Ectodermal cell (in vitro differentiated cells): ENCODE data around the gene DUS4L.

ENCODE experiments used
- H3K27ac ChIP-seq: 2 replicates; pipeline ENCODE4 v1.7.0; 2013; ENCODE audit warnings: mild to moderate bottlenecking, low read depth, low read length; ENCODE audit not compliant: insufficient read depth, poor library complexity, severe bottlenecking
- H3K27me3 ChIP-seq: 2 replicates; pipeline ENCODE4 v1.7.0; 2013; ENCODE audit warnings: mild to moderate bottlenecking, low read length; ENCODE audit not compliant: insufficient read depth, control insufficient read depth, poor library complexity, severe bottlenecking
- H3K36me3 ChIP-seq: one replicate; pipeline ENCODE4 v1.7.0; 2013; ENCODE audit warnings: low read length; ENCODE audit not compliant: control insufficient read depth, insufficient read depth
- H3K4me1 ChIP-seq: one replicate; pipeline ENCODE4 v1.7.0; 2013; ENCODE audit warnings: low read length; ENCODE audit not compliant: control insufficient read depth, insufficient read depth
- H3K4me3 ChIP-seq: 2 replicates; pipeline ENCODE4 v1.7.0; 2013; ENCODE audit warnings: low read depth, low read length, control low read depth; ENCODE audit not compliant: insufficient read depth
- H3K9me3 ChIP-seq: 2 replicates; pipeline ENCODE4 v1.7.0; 2013; ENCODE audit warnings: mild to moderate bottlenecking, low read length, moderate library complexity; ENCODE audit not compliant: control insufficient read depth
- WGBS, 2 experiments: methylation state at CpG; one replicate each; pipeline ENCODE4 v1.1.7; 2013; ENCODE audit warnings: missing lambda C conversion rate in 2 of 2; 5-methylcytosine and 5-hydroxymethylcytosine counted together

The DUS4L gene

GRCh38 chr7:107551936-107552335, 11.8 kb upstream of the DUS4L start:
- H3K27me3 ChIP-seq, result no peaks in the 10 kb centered on the region
- no peaks in the 10 kb centered on the region for H3K9me3 ChIP-seq
- H3K4me1 ChIP-seq, result no peaks in the 10 kb centered on the region
- no peak overlapping the region for H3K27ac ChIP-seq
- no peak overlapping the region for H3K4me3 ChIP-seq
- H3K36me3 ChIP-seq, result no peaks in the 10 kb centered on the region
- 85 to 95% methylated on average over 1 of the region's 1 CpG for WGBS, 2 experiments

GRCh38 chr7:107555893-107556292, 7.9 kb upstream of the DUS4L start:
- Histone ChIP-seq H3K4me3 (no peak overlapping the region), H3K36me3 (no peaks in the 10 kb centered on the region), H3K9me3 (no peaks in the 10 kb centered on the region), H3K27ac (no peak overlapping the region), H3K27me3 (no peaks in the 10 kb centered on the region), H3K4me1 (no peaks in the 10 kb centered on the region)
- 91 to 92% methylated on average over 2 to 3 of the region's 3 CpGs for WGBS, 2 experiments

- Histone ChIP-seq H3K4me3 (no peak overlapping the region), H3K36me3 (no peaks in the 10 kb centered on the region), H3K27ac (no peak overlapping the region), H3K27me3 (no peaks in the 10 kb centered on the region), H3K9me3 (no peaks in the 10 kb centered on the region), H3K4me1 (peaks cover 7% of the 10 kb centered on the region)
- WGBS, 2 experiments, result 86 to 96% methylated on average over 1 to 2 of the region's 2 CpGs
Measured at GRCh38 chr7:107559864-107560263, 3.9 kb upstream of the DUS4L start.

- no peak overlapping the region for H3K27ac ChIP-seq
- H3K9me3 ChIP-seq, result no peaks in the 10 kb centered on the region
- no peaks in the 10 kb centered on the region for H3K27me3 ChIP-seq
- H3K4me3 ChIP-seq, result no peak overlapping the region
- WGBS, 2 experiments, result 92 to 94% methylated on average over 6 of the region's 6 CpGs
- peaks cover 7% of the 10 kb centered on the region for H3K4me1 ChIP-seq
- no peaks in the 10 kb centered on the region for H3K36me3 ChIP-seq
Measured at GRCh38 chr7:107560898-107561516, 2.8 kb upstream of the DUS4L start.

- H3K9me3 ChIP-seq, result no peaks in the 10 kb centered on the region
- peak overlapping the region; percentile 87 for H3K4me3 ChIP-seq
- H3K4me1 ChIP-seq, result peaks cover 7% of the 10 kb centered on the region
- WGBS, 2 experiments, result 1 to 5% methylated on average over 20 of the region's 21 CpGs
- peak overlapping the region; percentile 70 for H3K27ac ChIP-seq
- H3K36me3 ChIP-seq, result no peaks in the 10 kb centered on the region
- no peaks in the 10 kb centered on the region for H3K27me3 ChIP-seq
Measured at GRCh38 chr7:107563081-107563774, 543 bp upstream of the DUS4L start.

GRCh38 chr7:107564553-107565298, 955 bp downstream of the DUS4L start:
- H3K27ac ChIP-seq, result no peak overlapping the region
- H3K4me1 ChIP-seq, result peaks cover 7% of the 10 kb centered on the region
- H3K27me3 ChIP-seq, result no peaks in the 10 kb centered on the region
- WGBS, 2 experiments, result 50 to 53% methylated on average over 8 of the region's 9 CpGs
- H3K36me3 ChIP-seq, result no peaks in the 10 kb centered on the region
- no peaks in the 10 kb centered on the region for H3K9me3 ChIP-seq
- peak overlapping the region; percentile 87 for H3K4me3 ChIP-seq

GRCh38 chr7:107570298-107570697, 6.5 kb downstream of the DUS4L start:
- WGBS, 2 experiments, result 92 to 100% methylated on average over 2 of the region's 2 CpGs
- Histone ChIP-seq H3K36me3 (no peaks in the 10 kb centered on the region), H3K27me3 (no peaks in the 10 kb centered on the region), H3K4me1 (no peaks in the 10 kb centered on the region), H3K27ac (no peak overlapping the region), H3K4me3 (no peak overlapping the region), H3K9me3 (no peaks in the 10 kb centered on the region)

- Histone ChIP-seq H3K9me3 (no peaks in the 10 kb centered on the region), H3K36me3 (no peaks in the 10 kb centered on the region), H3K27ac (no peak overlapping the region), H3K4me3 (no peak overlapping the region), H3K4me1 (no peaks in the 10 kb centered on the region), H3K27me3 (no peaks in the 10 kb centered on the region)
- 94 to 99% methylated on average over 4 of the region's 4 CpGs for WGBS, 2 experiments
Measured at GRCh38 chr7:107573537-107573936, 9.8 kb downstream of the DUS4L start.

GRCh38 chr7:107579554-107579884, 15.7 kb downstream of the DUS4L start:
- 4% methylated on average over 7 to 8 of the region's 9 CpGs for WGBS, 2 experiments
- no peaks in the 10 kb centered on the region for H3K9me3 ChIP-seq
- H3K27ac ChIP-seq, result peak overlapping the region; percentile 77
- H3K36me3 ChIP-seq, result no peaks in the 10 kb centered on the region
- H3K4me1 ChIP-seq, result no peaks in the 10 kb centered on the region
- no peaks in the 10 kb centered on the region for H3K27me3 ChIP-seq
- H3K4me3 ChIP-seq, result peak overlapping the region; percentile 69

GRCh38 chr7:107579885-107580715, 16.3 kb downstream of the DUS4L start, which contains the start of gene BCAP29:
TSS of gene BCAP29 (plus strand) at chr7:107580246. CDS start at chr7:107580773, 527 bp downstream.
- Histone ChIP-seq H3K36me3 (peaks cover under 1% of the 10 kb centered on the region), H3K27me3 (no peaks in the 10 kb centered on the region), H3K9me3 (no peaks in the 10 kb centered on the region), H3K4me1 (no peaks in the 10 kb centered on the region), H3K4me3 (peak within 1 kb of the TSS; percentile 69), H3K27ac (peak within 1 kb of the TSS; percentile 77)
- WGBS, 2 experiments, result 0% methylated on average over 89 of the region's 89 CpGs
